Lower leg skin (tissue), 3 donors: ENCODE measurements around the gene ERICH4.

Experiments
- CTCF ChIP-seq, 3 donors: fragments of 450-650 bp; IDR thresholded peaks; one replicate each; pipeline ENCODE4 v1.5.1; 2016; ENCODE audit warnings: antibody characterized with exemption in 3 of 3, mild to moderate bottlenecking in 3 of 3, moderate library complexity in 2 of 3
- POLR2A ChIP-seq, 2 donors: fragments of 450-650 bp; IDR thresholded peaks; one replicate each; pipeline ENCODE4 v1.6.1; 2016 to 2017; ENCODE audit warnings: antibody characterized with exemption in 2 of 2, mild to moderate bottlenecking in 1 of 2, moderate library complexity in 1 of 2

GRCh38 chr19:41410336-41411054 lies 32.5 kb upstream of the ERICH4 start:
- TF ChIP-seq CTCF (IDR thresholded peaks at IDR 0.05) (no peak), POLR2A (IDR thresholded peaks at IDR 0.05) (no peak)
